Panc1 (cell line): ENCODE measurements around the gene BBX. TPM values are rescaled to one million over a fixed set of nuclear protein-coding genes. Genes with fewer than 3 reads are reported as not detected.
A peak's percentile ranks its signal among the peaks of the same experiment; 100 is the strongest.

Experiments
- ATAC-seq: fragments of 200-7000 bp; cut with Tn5 transposase; 2 replicates; pipeline ENCODE4 v1.9.1; 2020; ENCODE audit warnings: mild to moderate bottlenecking, moderate library complexity
- BruUV-seq: library from RNA; stranded (reverse); fragments of 400-500 nt; replicated peaks from 2 replicates; lab custom pipeline; 2021; lab: Mats Ljungman, UMichigan
- CTCF ChIA-PET: fragments of 300-600 bp; sonication (Branson Sonifier 250); formaldehyde crosslinking; loops from one replicate; lab custom pipeline; 2022; ENCODE audit warnings: antibody characterized with exemption; lab: Charles Lee
- POLR2A ChIA-PET: fragments of 300-600 bp; sonication (Branson Sonifier 250); formaldehyde crosslinking; loops from one replicate; lab custom pipeline; 2022; ENCODE audit warnings: antibody characterized with exemption; lab: Charles Lee
- DNase-seq: peaks from one replicate; pipeline ENCODE4 v3.0.0-alpha.2; 2010; ENCODE audit warnings: low read depth, low spot score
- H3K27ac ChIP-seq: 2 replicates; pipeline ENCODE4 v1.5.1; 2011; ENCODE audit warnings: mild to moderate bottlenecking, low read length, inconsistent platforms
- H3K27me3 ChIP-seq: fragments of 200-500 bp; sonication (Bioruptor generic); 2 replicates; pipeline ENCODE4 v1.6.0; 2014; ENCODE audit warnings: low read length, inconsistent platforms; ENCODE audit not compliant: control insufficient read depth, insufficient read depth
- H3K36me3 ChIP-seq: fragments of 200-500 bp; sonication (Bioruptor generic); 2 replicates; pipeline ENCODE4 v1.5.1; 2014; ENCODE audit warnings: inconsistent platforms, mild to moderate bottlenecking, low read length, moderate library complexity; ENCODE audit not compliant: control insufficient read depth, insufficient read depth
- H3K4me1 ChIP-seq: 2 replicates; pipeline ENCODE4 v1.5.1; 2011; ENCODE audit warnings: inconsistent platforms, mild to moderate bottlenecking, low read length, moderate library complexity; ENCODE audit not compliant: control insufficient read depth, insufficient read depth
- H3K4me3 ChIP-seq, 2 experiments: 2 replicates each; pipeline ENCODE4 v1.5.1; 2011 to 2012; ENCODE audit warnings: low read depth in 2 of 2, low read length in 2 of 2, mild to moderate bottlenecking in 2 of 2, inconsistent platforms in 1 of 2, moderate library complexity in 1 of 2
- H3K9me3 ChIP-seq: fragments of 200-500 bp; sonication (Bioruptor generic); 2 replicates; pipeline ENCODE4 v1.5.1; 2014; ENCODE audit warnings: low read depth, mild to moderate bottlenecking, inconsistent platforms, low read length, moderate library complexity; ENCODE audit not compliant: control insufficient read depth, insufficient read depth
- CTCF ChIP-seq: fragments of 450-650 bp; IDR thresholded peaks from 2 replicates; pipeline ENCODE4 v1.5.1; 2017; ENCODE audit warnings: mild to moderate bottlenecking
- POLR2AphosphoS5 ChIP-seq: IDR thresholded peaks from 2 replicates; pipeline ENCODE4 v1.6.1; 2012; ENCODE audit warnings: mild to moderate bottlenecking, low read depth, low read length, moderate library complexity
- SIN3A ChIP-seq: IDR thresholded peaks from 2 replicates; pipeline ENCODE4 v1.6.1; 2012; ENCODE audit warnings: low read depth, mild to moderate bottlenecking, low read length, moderate library complexity, borderline replicate concordance; ENCODE audit not compliant: insufficient read depth
- TCF7L2 ChIP-seq: IDR thresholded peaks from 2 replicates; pipeline ENCODE4 v1.6.1; 2011; ENCODE audit warnings: mild to moderate bottlenecking, low read depth, low read length, inconsistent platforms
- in situ Hi-C: cut with HindIII; loops from 2 replicates; pipeline ENCODE4 v1.10.0; 2016; ENCODE audit warnings: low sequenced_read_pairs, low pct_unique_long_range_greater_than_20kb
- intact Hi-C: fragments of 100-400 bp; cut with micrococcal nuclease; formaldehyde crosslinking; loops from one replicate; pipeline ENCODE4 v1.10.0; 2022; ENCODE audit not compliant: unreplicated experiment
- total RNA-seq: library from RNA; stranded (reverse); gene quantifications from one replicate; pipeline ENCODE4 v1.2.1, GENCODE V29; 2021; ENCODE audit not compliant: unreplicated experiment
- TF ChIP-seq, protein P1 (sequence below), 2 experiments: IDR thresholded peaks; 2 replicates each; pipeline ENCODE4 v1.6.1; 2011 to 2012; ENCODE audit warnings: low read depth in 2 of 2, control low read depth in 1 of 2, low read length in 1 of 2, mild to moderate bottlenecking in 1 of 2, moderate library complexity in 1 of 2; ENCODE audit not compliant: insufficient read depth in 1 of 2

The BBX gene
- total RNA-seq, 1 experiment from 2014 or later: 28.5 TPM

DNA sequence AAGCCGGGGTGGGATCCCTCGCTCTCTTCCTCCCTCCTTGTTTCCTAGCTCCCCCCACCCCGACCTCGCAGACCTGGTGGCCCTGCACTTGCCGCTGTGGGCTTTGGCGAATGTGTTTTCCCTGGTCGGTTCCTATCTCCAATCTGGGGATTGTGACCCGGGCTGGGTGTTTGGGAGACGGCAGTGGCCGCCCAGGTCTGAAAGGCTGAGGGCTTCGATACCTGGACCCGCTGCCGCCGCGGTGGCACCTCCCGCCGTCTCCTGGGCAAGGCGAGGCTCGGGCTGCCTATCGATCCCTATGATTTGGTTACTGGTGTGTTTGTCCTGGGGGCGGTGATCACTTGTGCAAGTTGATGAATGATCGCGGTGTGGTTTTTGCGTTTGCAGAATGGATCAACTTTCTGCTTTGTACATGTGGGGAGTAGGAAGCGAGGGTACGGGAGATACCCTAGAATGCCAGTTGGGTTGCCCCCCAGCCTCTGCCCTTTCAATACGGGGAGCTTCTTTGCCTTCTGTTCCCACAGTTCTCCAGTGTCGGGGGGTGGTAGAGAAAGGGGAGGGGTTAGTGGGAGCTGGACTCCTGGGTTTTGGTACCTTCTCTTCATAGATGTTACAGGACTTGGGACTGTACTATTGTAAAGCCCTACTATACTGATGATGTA lies 3.0 kb downstream of the BBX start:
- DNase-seq (no peak), ATAC-seq (no peak)

DNA sequence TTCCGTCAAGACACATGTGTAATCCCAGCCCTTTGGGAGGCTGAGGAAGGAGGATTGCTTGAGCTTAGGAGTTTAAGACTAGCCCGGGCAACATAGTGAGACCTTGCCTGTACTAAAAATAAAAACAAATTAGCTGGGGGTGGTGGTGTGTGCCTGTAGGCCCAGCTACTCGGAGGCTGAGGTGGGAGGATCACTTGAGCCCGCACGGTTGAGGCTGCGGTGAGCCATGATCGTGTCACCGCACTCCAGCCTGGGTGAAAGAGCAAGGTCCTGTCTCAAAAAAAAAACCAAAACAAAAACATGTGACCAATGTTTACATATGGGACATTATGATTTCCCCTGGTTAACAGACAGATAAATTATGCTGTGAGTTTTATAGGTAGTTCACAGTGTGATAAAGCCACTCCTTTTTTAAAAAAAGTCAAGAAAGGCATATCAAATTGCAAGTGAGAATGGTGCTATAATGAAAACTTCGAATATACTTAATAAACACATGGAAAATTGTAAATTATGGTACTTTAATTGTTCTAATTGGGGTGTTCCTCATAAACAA lies 9.2 kb downstream of the BBX start:
- Histone ChIP-seq H3K9me3 (no peaks in the 10 kb centered on the region), H3K4me3 (no peak overlapping the region), H3K36me3 (no peaks in the 10 kb centered on the region), H3K27ac (no peak overlapping the region), H3K4me1 (no peaks in the 10 kb centered on the region), H3K27me3 (peaks cover 2% of the 10 kb centered on the region; the same call in 1 of the 2 replicates)
- no peak for DNase-seq
- ChIA-PET CTCF (no interaction called here), POLR2A (no interaction called here)
- intact Hi-C loops (no loop called here), in situ Hi-C loops (no loop called here)
- no peak for ATAC-seq
- BruUV-seq: no TSS peak
- TF ChIP-seq, protein P1, sequence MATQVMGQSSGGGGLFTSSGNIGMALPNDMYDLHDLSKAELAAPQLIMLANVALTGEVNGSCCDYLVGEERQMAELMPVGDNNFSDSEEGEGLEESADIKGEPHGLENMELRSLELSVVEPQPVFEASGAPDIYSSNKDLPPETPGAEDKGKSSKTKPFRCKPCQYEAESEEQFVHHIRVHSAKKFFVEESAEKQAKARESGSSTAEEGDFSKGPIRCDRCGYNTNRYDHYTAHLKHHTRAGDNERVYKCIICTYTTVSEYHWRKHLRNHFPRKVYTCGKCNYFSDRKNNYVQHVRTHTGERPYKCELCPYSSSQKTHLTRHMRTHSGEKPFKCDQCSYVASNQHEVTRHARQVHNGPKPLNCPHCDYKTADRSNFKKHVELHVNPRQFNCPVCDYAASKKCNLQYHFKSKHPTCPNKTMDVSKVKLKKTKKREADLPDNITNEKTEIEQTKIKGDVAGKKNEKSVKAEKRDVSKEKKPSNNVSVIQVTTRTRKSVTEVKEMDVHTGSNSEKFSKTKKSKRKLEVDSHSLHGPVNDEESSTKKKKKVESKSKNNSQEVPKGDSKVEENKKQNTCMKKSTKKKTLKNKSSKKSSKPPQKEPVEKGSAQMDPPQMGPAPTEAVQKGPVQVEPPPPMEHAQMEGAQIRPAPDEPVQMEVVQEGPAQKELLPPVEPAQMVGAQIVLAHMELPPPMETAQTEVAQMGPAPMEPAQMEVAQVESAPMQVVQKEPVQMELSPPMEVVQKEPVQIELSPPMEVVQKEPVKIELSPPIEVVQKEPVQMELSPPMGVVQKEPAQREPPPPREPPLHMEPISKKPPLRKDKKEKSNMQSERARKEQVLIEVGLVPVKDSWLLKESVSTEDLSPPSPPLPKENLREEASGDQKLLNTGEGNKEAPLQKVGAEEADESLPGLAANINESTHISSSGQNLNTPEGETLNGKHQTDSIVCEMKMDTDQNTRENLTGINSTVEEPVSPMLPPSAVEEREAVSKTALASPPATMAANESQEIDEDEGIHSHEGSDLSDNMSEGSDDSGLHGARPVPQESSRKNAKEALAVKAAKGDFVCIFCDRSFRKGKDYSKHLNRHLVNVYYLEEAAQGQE (IDR thresholded peaks at IDR 0.05; ENCODE audit: insufficient read depth in 1 of 2, low read depth in 2 of 2, low read length in 1 of 2): no peak
- no peak for TF ChIP-seq POLR2AphosphoS5
- no peak for TF ChIP-seq TCF7L2
- TF ChIP-seq CTCF: no peak
- TF ChIP-seq SIN3A: no peak

More for the DNA sequence above, 3.0 kb downstream of the BBX start:
- CTCF ChIA-PET: no interaction called here
- Histone ChIP-seq H3K9me3 (no peaks in the 10 kb centered on the region), H3K4me3 (peak overlapping the region; percentile 59 to 86), H3K27ac (peak overlapping the region; percentile 49; the same call in 1 of the 2 replicates), H3K4me1 (peaks cover 4% of the 10 kb centered on the region), H3K27me3 (peaks cover 8% of the 10 kb centered on the region; the same call in 1 of the 2 replicates), H3K36me3 (no peaks in the 10 kb centered on the region; the same call in none of the 2 replicates)
- no TSS peak for BruUV-seq
- TF ChIP-seq TCF7L2: no peak
- TF ChIP-seq, protein P1 (IDR thresholded peaks at IDR 0.05; ENCODE audit: insufficient read depth in 1 of 2, low read depth in 2 of 2, low read length in 1 of 2): no peak
- TF ChIP-seq CTCF: no peak
- no peak for TF ChIP-seq SIN3A
- TF ChIP-seq POLR2AphosphoS5: no peak
- intact Hi-C loops: no loop called here
- in situ Hi-C loops: no loop called here
- POLR2A ChIA-PET: interaction anchor here (0.9 kb wide), 1 partner anchor 13 kb away, joined by 4 read pairs; no protein-coding TSS in a partner anchor
